ENCODE measurements around the gene IGDCC3. TPM values are rescaled to one million over a fixed set of nuclear protein-coding genes. Genes with fewer than 3 reads are reported as not detected.

Gene IGDCC3
- polyA plus RNA-seq, 1 donor from 2014 or later = 14.4 TPM

DNA sequence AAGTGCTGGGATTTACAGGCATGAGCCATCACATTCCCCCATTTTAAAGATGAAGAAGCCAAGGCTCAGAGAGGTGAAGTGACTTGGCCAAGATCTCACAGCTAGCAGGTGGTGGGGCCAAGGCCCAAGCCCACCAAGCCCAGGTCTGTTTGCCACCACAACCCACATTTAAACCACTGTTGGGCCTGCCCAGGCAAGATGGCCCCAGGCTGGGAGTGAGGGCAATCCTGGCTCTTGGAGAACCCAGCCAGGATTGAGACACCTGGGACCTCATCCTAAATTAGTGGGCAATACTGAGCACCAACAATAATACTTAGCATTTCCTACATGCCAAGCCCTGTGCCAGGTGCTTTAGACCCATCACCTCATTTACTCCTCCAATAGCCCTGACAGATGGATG, 6.9 kb downstream of the IGDCC3 start:
- TF ChIP-seq EP300 (conservative IDR thresholded peaks at IDR 0.05; ENCODE audit: poor library complexity, severe bottlenecking) = no peak
- TF ChIP-seq EZH2 (IDR thresholded peaks at IDR 0.05; ENCODE audit: borderline replicate concordance, insufficient read depth, low read length, poor library complexity, severe bottlenecking) = no peak
- TF ChIP-seq POLR2AphosphoS5 (IDR thresholded peaks at IDR 0.05) = no peak
- no peak for TF ChIP-seq CTCF (IDR thresholded peaks at IDR 0.05; ENCODE audit: poor library complexity, severe bottlenecking)
- TF ChIP-seq SMC3 (conservative IDR thresholded peaks at IDR 0.05; ENCODE audit: poor library complexity) = no peak
- TF ChIP-seq RAD21 (conservative IDR thresholded peaks at IDR 0.05) = no peak
- no peak for TF ChIP-seq TAF1 (IDR thresholded peaks at IDR 0.05; ENCODE audit: low read depth)
- TF ChIP-seq REST (IDR thresholded peaks at IDR 0.05; ENCODE audit: borderline replicate concordance) = no peak
- no peak for TF ChIP-seq MXI1 (conservative IDR thresholded peaks at IDR 0.05; ENCODE audit: poor library complexity, severe bottlenecking)
- H2AFZ ChIP-seq (ENCODE audit: low read depth, low read length) = no peak overlapping the region

GRCh38 chr15:65369651-65370050, 8.2 kb downstream of the IGDCC3 start:
- Histone ChIP-seq H3K4me2 (ENCODE audit: low read length) (no peak overlapping the region), H3K9me2 (ENCODE audit: insufficient read depth, low read length) (no peaks in the 10 kb centered on the region), H3K36me3 (ENCODE audit: insufficient read depth, low read length) (no peaks in the 10 kb centered on the region), H3K27ac (ENCODE audit: low read length) (no peak overlapping the region), H3K4me3 (ENCODE audit: low read length) (no peak overlapping the region), H3K9ac (ENCODE audit: low read length) (peak overlapping the region; percentile 56), H3K9me3 (ENCODE audit: low read length) (no peaks in the 10 kb centered on the region), H2AFZ (ENCODE audit: low read depth, low read length) (no peak overlapping the region), H3K79me2 (replicated peaks; ENCODE audit: insufficient read depth, low read length) (peaks cover under 1% of the 10 kb centered on the region), H3K27me3 (ENCODE audit: insufficient read depth, low read depth, low read length) (no peaks in the 10 kb centered on the region), H4K20me1 (ENCODE audit: insufficient read depth) (no peaks in the 10 kb centered on the region), H3F3A (ENCODE audit: insufficient read depth, low read length, poor library complexity, severe bottlenecking) (no peaks in the 10 kb centered on the region)
- TF ChIP-seq POLR2AphosphoS5 (IDR thresholded peaks at IDR 0.05) = no peak
- no peak for TF ChIP-seq EP300 (conservative IDR thresholded peaks at IDR 0.05; ENCODE audit: poor library complexity, severe bottlenecking)
- no peak for TF ChIP-seq RAD21 (conservative IDR thresholded peaks at IDR 0.05)
- TF ChIP-seq SMC3 (conservative IDR thresholded peaks at IDR 0.05; ENCODE audit: poor library complexity) = no peak
- TF ChIP-seq TAF1 (IDR thresholded peaks at IDR 0.05; ENCODE audit: low read depth) = no peak
- no peak for TF ChIP-seq MXI1 (conservative IDR thresholded peaks at IDR 0.05; ENCODE audit: poor library complexity, severe bottlenecking)
- TF ChIP-seq CTCF (IDR thresholded peaks at IDR 0.05; ENCODE audit: poor library complexity, severe bottlenecking) = no peak
- TF ChIP-seq EZH2 (IDR thresholded peaks at IDR 0.05; ENCODE audit: borderline replicate concordance, insufficient read depth, low read length, poor library complexity, severe bottlenecking) = no peak
- no peak for TF ChIP-seq REST (IDR thresholded peaks at IDR 0.05; ENCODE audit: borderline replicate concordance)

More for the DNA sequence above, 6.9 kb downstream of the IGDCC3 start:
- no peaks in the 10 kb centered on the region for H3K9me3 ChIP-seq (ENCODE audit: low read length)
- no peaks in the 10 kb centered on the region for H3K36me3 ChIP-seq (ENCODE audit: insufficient read depth, low read length)
- H3K9me2 ChIP-seq (ENCODE audit: insufficient read depth, low read length) = no peaks in the 10 kb centered on the region
- no peaks in the 10 kb centered on the region for H4K20me1 ChIP-seq (ENCODE audit: insufficient read depth)
- H3K4me3 ChIP-seq (ENCODE audit: low read length) = no peak overlapping the region
- H3K79me2 ChIP-seq (replicated peaks; ENCODE audit: insufficient read depth, low read length) = peaks cover 13% of the 10 kb centered on the region
- H3F3A ChIP-seq (ENCODE audit: insufficient read depth, low read length, poor library complexity, severe bottlenecking) = no peaks in the 10 kb centered on the region
- no peak overlapping the region for H3K4me2 ChIP-seq (ENCODE audit: low read length)
- H3K9ac ChIP-seq (ENCODE audit: low read length) = no peak overlapping the region
- no peak overlapping the region for H3K27ac ChIP-seq (ENCODE audit: low read length)
- no peaks in the 10 kb centered on the region for H3K27me3 ChIP-seq (ENCODE audit: insufficient read depth, low read depth, low read length)
